Panc1 (cell line): ENCODE measurements around the gene DLG2. TPM values are rescaled to one million over a fixed set of nuclear protein-coding genes. Genes with fewer than 3 reads are reported as not detected.

Experiments
- ATAC-seq: fragments of 200-7000 bp; cut with Tn5 transposase; 2 replicates; pipeline ENCODE4 v1.9.1; 2020; ENCODE audit warnings: mild to moderate bottlenecking, moderate library complexity
- BruUV-seq: library from RNA; stranded (reverse); fragments of 400-500 nt; replicated peaks from 2 replicates; lab custom pipeline; 2021; lab: Mats Ljungman, UMichigan
- CTCF ChIA-PET: fragments of 300-600 bp; sonication (Branson Sonifier 250); formaldehyde crosslinking; loops from one replicate; lab custom pipeline; 2022; ENCODE audit warnings: antibody characterized with exemption; lab: Charles Lee
- POLR2A ChIA-PET: fragments of 300-600 bp; sonication (Branson Sonifier 250); formaldehyde crosslinking; loops from one replicate; lab custom pipeline; 2022; ENCODE audit warnings: antibody characterized with exemption; lab: Charles Lee
- DNase-seq: peaks from one replicate; pipeline ENCODE4 v3.0.0-alpha.2; 2010; ENCODE audit warnings: low read depth, low spot score
- H3K27ac ChIP-seq: 2 replicates; pipeline ENCODE4 v1.5.1; 2011; ENCODE audit warnings: mild to moderate bottlenecking, low read length, inconsistent platforms
- H3K27me3 ChIP-seq: fragments of 200-500 bp; sonication (Bioruptor generic); 2 replicates; pipeline ENCODE4 v1.6.0; 2014; ENCODE audit warnings: low read length, inconsistent platforms; ENCODE audit not compliant: control insufficient read depth, insufficient read depth
- H3K36me3 ChIP-seq: fragments of 200-500 bp; sonication (Bioruptor generic); 2 replicates; pipeline ENCODE4 v1.5.1; 2014; ENCODE audit warnings: inconsistent platforms, mild to moderate bottlenecking, low read length, moderate library complexity; ENCODE audit not compliant: control insufficient read depth, insufficient read depth
- H3K4me1 ChIP-seq: 2 replicates; pipeline ENCODE4 v1.5.1; 2011; ENCODE audit warnings: inconsistent platforms, mild to moderate bottlenecking, low read length, moderate library complexity; ENCODE audit not compliant: control insufficient read depth, insufficient read depth
- H3K4me3 ChIP-seq, 2 experiments: 2 replicates each; pipeline ENCODE4 v1.5.1; 2011 to 2012; ENCODE audit warnings: low read depth in 2 of 2, low read length in 2 of 2, mild to moderate bottlenecking in 2 of 2, inconsistent platforms in 1 of 2, moderate library complexity in 1 of 2
- H3K9me3 ChIP-seq: fragments of 200-500 bp; sonication (Bioruptor generic); 2 replicates; pipeline ENCODE4 v1.5.1; 2014; ENCODE audit warnings: low read depth, mild to moderate bottlenecking, inconsistent platforms, low read length, moderate library complexity; ENCODE audit not compliant: control insufficient read depth, insufficient read depth
- POLR2AphosphoS5 ChIP-seq: IDR thresholded peaks from 2 replicates; pipeline ENCODE4 v1.6.1; 2012; ENCODE audit warnings: mild to moderate bottlenecking, low read depth, low read length, moderate library complexity
- SIN3A ChIP-seq: IDR thresholded peaks from 2 replicates; pipeline ENCODE4 v1.6.1; 2012; ENCODE audit warnings: low read depth, mild to moderate bottlenecking, low read length, moderate library complexity, borderline replicate concordance; ENCODE audit not compliant: insufficient read depth
- TCF7L2 ChIP-seq: IDR thresholded peaks from 2 replicates; pipeline ENCODE4 v1.6.1; 2011; ENCODE audit warnings: mild to moderate bottlenecking, low read depth, low read length, inconsistent platforms
- in situ Hi-C: cut with HindIII; loops from 2 replicates; pipeline ENCODE4 v1.10.0; 2016; ENCODE audit warnings: low sequenced_read_pairs, low pct_unique_long_range_greater_than_20kb
- intact Hi-C: fragments of 100-400 bp; cut with micrococcal nuclease; formaldehyde crosslinking; loops from one replicate; pipeline ENCODE4 v1.10.0; 2022; ENCODE audit not compliant: unreplicated experiment
- total RNA-seq: library from RNA; stranded (reverse); gene quantifications from one replicate; pipeline ENCODE4 v1.2.1, GENCODE V29; 2021; ENCODE audit not compliant: unreplicated experiment
- TF ChIP-seq, protein P1 (sequence below), 2 experiments: IDR thresholded peaks; 2 replicates each; pipeline ENCODE4 v1.6.1; 2011 to 2012; ENCODE audit warnings: low read depth in 2 of 2, control low read depth in 1 of 2, low read length in 1 of 2, mild to moderate bottlenecking in 1 of 2, moderate library complexity in 1 of 2; ENCODE audit not compliant: insufficient read depth in 1 of 2
- TF ChIP-seq, protein P2 (sequence below): fragments of 450-650 bp; IDR thresholded peaks from 2 replicates; pipeline ENCODE4 v1.5.1; 2017; ENCODE audit warnings: mild to moderate bottlenecking

The DLG2 gene
- total RNA-seq, 1 experiment from 2014 or later: 4.2 TPM

DNA sequence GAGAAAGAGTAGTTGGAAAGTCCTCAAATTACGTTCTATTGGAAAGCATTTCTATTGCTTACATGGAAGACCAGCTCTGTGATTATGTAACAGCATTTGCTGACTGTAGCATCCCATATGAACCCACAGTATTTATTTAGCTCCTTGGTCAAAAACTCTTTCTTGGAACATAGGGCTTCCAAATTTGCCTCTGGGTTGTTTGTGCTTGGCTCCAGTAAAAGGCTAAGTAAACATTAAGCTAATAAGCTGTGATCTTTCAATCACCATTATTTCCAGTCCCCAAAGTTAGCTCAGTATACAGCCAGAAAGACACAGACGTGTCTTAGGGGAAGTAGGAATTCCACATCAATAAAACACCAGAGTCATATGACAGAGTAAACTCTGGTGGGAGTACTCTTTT lies 668.8 kb downstream of the DLG2 start:
- TF ChIP-seq, protein P1, sequence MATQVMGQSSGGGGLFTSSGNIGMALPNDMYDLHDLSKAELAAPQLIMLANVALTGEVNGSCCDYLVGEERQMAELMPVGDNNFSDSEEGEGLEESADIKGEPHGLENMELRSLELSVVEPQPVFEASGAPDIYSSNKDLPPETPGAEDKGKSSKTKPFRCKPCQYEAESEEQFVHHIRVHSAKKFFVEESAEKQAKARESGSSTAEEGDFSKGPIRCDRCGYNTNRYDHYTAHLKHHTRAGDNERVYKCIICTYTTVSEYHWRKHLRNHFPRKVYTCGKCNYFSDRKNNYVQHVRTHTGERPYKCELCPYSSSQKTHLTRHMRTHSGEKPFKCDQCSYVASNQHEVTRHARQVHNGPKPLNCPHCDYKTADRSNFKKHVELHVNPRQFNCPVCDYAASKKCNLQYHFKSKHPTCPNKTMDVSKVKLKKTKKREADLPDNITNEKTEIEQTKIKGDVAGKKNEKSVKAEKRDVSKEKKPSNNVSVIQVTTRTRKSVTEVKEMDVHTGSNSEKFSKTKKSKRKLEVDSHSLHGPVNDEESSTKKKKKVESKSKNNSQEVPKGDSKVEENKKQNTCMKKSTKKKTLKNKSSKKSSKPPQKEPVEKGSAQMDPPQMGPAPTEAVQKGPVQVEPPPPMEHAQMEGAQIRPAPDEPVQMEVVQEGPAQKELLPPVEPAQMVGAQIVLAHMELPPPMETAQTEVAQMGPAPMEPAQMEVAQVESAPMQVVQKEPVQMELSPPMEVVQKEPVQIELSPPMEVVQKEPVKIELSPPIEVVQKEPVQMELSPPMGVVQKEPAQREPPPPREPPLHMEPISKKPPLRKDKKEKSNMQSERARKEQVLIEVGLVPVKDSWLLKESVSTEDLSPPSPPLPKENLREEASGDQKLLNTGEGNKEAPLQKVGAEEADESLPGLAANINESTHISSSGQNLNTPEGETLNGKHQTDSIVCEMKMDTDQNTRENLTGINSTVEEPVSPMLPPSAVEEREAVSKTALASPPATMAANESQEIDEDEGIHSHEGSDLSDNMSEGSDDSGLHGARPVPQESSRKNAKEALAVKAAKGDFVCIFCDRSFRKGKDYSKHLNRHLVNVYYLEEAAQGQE (IDR thresholded peaks at IDR 0.05; ENCODE audit: insufficient read depth in 1 of 2, low read depth in 2 of 2, low read length in 1 of 2): no peak
- TF ChIP-seq POLR2AphosphoS5: no peak
- TF ChIP-seq SIN3A: no peak
- TF ChIP-seq TCF7L2: no peak
- TF ChIP-seq, protein P2, sequence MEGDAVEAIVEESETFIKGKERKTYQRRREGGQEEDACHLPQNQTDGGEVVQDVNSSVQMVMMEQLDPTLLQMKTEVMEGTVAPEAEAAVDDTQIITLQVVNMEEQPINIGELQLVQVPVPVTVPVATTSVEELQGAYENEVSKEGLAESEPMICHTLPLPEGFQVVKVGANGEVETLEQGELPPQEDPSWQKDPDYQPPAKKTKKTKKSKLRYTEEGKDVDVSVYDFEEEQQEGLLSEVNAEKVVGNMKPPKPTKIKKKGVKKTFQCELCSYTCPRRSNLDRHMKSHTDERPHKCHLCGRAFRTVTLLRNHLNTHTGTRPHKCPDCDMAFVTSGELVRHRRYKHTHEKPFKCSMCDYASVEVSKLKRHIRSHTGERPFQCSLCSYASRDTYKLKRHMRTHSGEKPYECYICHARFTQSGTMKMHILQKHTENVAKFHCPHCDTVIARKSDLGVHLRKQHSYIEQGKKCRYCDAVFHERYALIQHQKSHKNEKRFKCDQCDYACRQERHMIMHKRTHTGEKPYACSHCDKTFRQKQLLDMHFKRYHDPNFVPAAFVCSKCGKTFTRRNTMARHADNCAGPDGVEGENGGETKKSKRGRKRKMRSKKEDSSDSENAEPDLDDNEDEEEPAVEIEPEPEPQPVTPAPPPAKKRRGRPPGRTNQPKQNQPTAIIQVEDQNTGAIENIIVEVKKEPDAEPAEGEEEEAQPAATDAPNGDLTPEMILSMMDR: no peak
- Histone ChIP-seq H3K27ac (no peak overlapping the region), H3K4me1 (no peaks in the 10 kb centered on the region), H3K9me3 (no peaks in the 10 kb centered on the region), H3K36me3 (no peaks in the 10 kb centered on the region), H3K27me3 (no peaks in the 10 kb centered on the region), H3K4me3 (no peak overlapping the region)
- intact Hi-C loops: no loop called here
- in situ Hi-C loops: no loop called here
- no TSS peak for BruUV-seq
- CTCF ChIA-PET: no interaction called here
- no peak for ATAC-seq
- POLR2A ChIA-PET: no interaction called here
- DNase-seq: no peak

DNA sequence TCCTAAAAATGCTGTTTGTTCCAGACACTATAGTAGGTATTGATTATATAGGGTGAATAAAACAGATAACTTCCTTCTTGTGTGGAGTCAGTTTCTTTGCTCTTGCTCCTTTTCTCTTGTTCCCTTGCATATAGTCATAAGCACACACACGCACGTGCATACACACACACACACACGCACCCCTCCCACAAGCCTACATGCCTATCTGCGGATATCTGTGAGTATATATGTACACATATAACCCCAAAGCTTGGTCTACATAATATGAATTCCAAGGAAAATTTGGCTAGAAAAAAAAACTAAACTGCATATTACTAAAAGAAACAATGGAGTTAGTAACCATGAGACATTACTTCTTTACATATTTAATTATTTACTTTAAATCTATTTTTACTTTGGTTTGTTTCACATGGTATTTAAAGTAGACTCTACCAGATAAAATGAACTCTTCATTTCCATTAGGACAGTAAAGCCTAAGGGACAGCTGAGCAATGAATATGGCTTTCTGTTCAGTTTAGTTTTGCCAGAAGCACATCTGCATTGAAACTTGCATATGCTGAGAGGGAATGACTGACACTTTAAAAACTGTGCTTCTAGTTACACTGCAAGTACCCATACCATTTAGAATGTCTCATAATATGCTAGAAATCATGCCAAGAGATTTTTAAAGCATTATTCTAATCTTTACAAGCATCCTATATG lies 676.4 kb downstream of the DLG2 start:
- no peak for DNase-seq
- in situ Hi-C loops (no loop called here), intact Hi-C loops (no loop called here)
- no peak for ATAC-seq
- Histone ChIP-seq H3K4me1 (no peaks in the 10 kb centered on the region), H3K27ac (no peak overlapping the region), H3K36me3 (no peaks in the 10 kb centered on the region), H3K9me3 (no peaks in the 10 kb centered on the region), H3K4me3 (no peak overlapping the region), H3K27me3 (no peaks in the 10 kb centered on the region)
- TF ChIP-seq POLR2AphosphoS5: no peak
- TF ChIP-seq SIN3A: no peak
- TF ChIP-seq, protein P2: no peak
- no peak for TF ChIP-seq TCF7L2
- TF ChIP-seq, protein P1 (IDR thresholded peaks at IDR 0.05; ENCODE audit: insufficient read depth in 1 of 2, low read depth in 2 of 2, low read length in 1 of 2): no peak
- POLR2A ChIA-PET: no interaction called here
- CTCF ChIA-PET: no interaction called here
- BruUV-seq: no TSS peak
